Measurements from ENCODE around the gene PRKAR2B. TPM values are rescaled to one million over a fixed set of nuclear protein-coding genes. Genes with fewer than 3 reads are reported as not detected.

The PRKAR2B gene
- total and polyA plus RNA-seq, 2 donors, result 3.5 to 7.1 TPM

DNA sequence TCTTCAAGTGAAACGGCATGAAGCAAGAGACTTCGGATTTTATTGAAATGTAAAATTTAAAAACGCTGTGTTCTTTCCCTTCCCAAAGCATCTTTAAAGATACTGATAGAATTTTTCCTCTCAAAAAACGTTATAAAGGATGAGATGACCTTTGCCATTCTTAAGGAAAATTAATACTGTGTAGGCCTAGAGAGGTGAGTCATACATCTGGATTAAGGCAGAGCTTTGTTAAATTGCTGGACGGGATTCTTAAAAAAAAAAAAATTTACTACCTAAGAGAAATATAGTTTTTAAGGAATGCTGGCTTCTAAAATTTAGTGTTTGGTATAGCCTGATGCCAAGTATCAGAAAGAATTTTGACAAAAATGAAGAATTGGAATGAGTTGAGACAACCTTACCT is 118.0 kb downstream of the PRKAR2B start:
- no peak for DNase-seq (ENCODE audit: low read depth in 6 of 9, low spot score in 9 of 9)

DNA sequence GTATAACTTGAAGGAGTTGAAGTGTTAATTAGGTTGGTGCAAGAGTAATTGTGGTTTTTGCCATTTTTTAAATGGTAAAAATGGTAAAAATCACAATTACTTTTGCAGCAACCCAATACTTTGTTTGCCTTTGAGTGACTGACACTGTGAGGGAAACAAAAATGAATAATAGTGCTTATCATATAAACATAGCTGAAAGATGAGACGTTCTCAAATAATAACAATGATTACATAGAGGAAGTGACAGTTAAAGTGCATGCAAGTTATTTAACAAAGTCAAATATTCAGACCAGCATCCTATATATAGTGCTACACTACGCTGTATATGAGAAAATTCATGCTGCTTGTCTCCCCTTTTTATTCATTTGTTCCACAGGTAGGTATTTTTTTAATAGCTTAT is 119.6 kb downstream of the PRKAR2B start:
- H3K36me3 ChIP-seq (ENCODE audit: control insufficient read depth in 2 of 2, insufficient read depth in 2 of 2, low read length in 1 of 2), result no peaks in the 10 kb centered on the region
- no peak overlapping the region for H3K27ac ChIP-seq (ENCODE audit: low read depth in 1 of 2, low read length in 1 of 2)
- 65% methylated on average over 2 of the region's 2 CpGs for WGBS
- no peaks in the 10 kb centered on the region for H3K9me3 ChIP-seq (ENCODE audit: control insufficient read depth in 2 of 2, insufficient read depth in 1 of 2, low read length in 1 of 2)
- no peaks in the 10 kb centered on the region for H3K4me1 ChIP-seq (ENCODE audit: control insufficient read depth in 2 of 2, insufficient read depth in 2 of 2, low read length in 2 of 2)
- no peak for DNase-seq (ENCODE audit: low read depth in 6 of 9, low spot score in 9 of 9)
- H3K27me3 ChIP-seq (ENCODE audit: control insufficient read depth in 2 of 2, insufficient read depth in 1 of 2, low read length in 1 of 2), result no peaks in the 10 kb centered on the region
- no peak overlapping the region for H3K4me3 ChIP-seq (ENCODE audit: low read length in 2 of 2)

More for the DNA sequence above, 118.0 kb downstream of the PRKAR2B start:
- Histone ChIP-seq H3K9me3 (ENCODE audit: control insufficient read depth in 2 of 2, insufficient read depth in 1 of 2, low read length in 1 of 2) (no peaks in the 10 kb centered on the region), H3K4me3 (ENCODE audit: low read length in 2 of 2) (no peak overlapping the region), H3K4me1 (ENCODE audit: control insufficient read depth in 2 of 2, insufficient read depth in 2 of 2, low read length in 2 of 2) (no peaks in the 10 kb centered on the region), H3K36me3 (ENCODE audit: control insufficient read depth in 2 of 2, insufficient read depth in 2 of 2, low read length in 1 of 2) (no peaks in the 10 kb centered on the region), H3K27ac (ENCODE audit: low read depth in 1 of 2, low read length in 1 of 2) (no peak overlapping the region), H3K27me3 (ENCODE audit: control insufficient read depth in 2 of 2, insufficient read depth in 1 of 2, low read length in 1 of 2) (no peaks in the 10 kb centered on the region)
- 94% methylated on average over 5 of the region's 5 CpGs for WGBS

DNA sequence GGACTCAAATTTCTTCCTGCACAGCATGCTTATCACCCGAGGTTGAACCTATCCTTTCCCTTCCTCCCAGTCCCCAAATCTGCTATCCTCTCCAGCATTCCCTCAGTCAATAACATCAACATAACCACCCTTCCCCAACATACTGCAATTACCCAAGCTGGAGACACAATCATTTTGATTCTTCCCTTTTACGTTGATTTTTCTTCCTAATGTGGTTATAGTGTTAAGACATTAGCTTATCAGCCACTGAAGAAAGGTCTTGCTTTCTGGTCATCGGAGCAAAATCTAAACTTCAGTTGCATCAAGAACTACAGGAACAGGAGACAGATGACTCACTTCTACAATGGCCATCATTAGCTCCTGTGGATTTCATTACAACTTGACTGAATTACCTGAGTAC is 120.8 kb downstream of the PRKAR2B start:
- Histone ChIP-seq H3K27me3 (ENCODE audit: control insufficient read depth in 2 of 2, insufficient read depth in 1 of 2, low read length in 1 of 2) (no peaks in the 10 kb centered on the region), H3K27ac (ENCODE audit: low read depth in 1 of 2, low read length in 1 of 2) (no peak overlapping the region), H3K9me3 (ENCODE audit: control insufficient read depth in 2 of 2, insufficient read depth in 1 of 2, low read length in 1 of 2) (no peaks in the 10 kb centered on the region), H3K4me3 (ENCODE audit: low read length in 2 of 2) (no peak overlapping the region), H3K4me1 (ENCODE audit: control insufficient read depth in 2 of 2, insufficient read depth in 2 of 2, low read length in 2 of 2) (no peaks in the 10 kb centered on the region), H3K36me3 (ENCODE audit: control insufficient read depth in 2 of 2, insufficient read depth in 2 of 2, low read length in 1 of 2) (no peaks in the 10 kb centered on the region)
- DNase-seq (ENCODE audit: low read depth in 6 of 9, low spot score in 9 of 9), result no peak
- WGBS, result 93% methylated on average over 3 of the region's 3 CpGs

DNA sequence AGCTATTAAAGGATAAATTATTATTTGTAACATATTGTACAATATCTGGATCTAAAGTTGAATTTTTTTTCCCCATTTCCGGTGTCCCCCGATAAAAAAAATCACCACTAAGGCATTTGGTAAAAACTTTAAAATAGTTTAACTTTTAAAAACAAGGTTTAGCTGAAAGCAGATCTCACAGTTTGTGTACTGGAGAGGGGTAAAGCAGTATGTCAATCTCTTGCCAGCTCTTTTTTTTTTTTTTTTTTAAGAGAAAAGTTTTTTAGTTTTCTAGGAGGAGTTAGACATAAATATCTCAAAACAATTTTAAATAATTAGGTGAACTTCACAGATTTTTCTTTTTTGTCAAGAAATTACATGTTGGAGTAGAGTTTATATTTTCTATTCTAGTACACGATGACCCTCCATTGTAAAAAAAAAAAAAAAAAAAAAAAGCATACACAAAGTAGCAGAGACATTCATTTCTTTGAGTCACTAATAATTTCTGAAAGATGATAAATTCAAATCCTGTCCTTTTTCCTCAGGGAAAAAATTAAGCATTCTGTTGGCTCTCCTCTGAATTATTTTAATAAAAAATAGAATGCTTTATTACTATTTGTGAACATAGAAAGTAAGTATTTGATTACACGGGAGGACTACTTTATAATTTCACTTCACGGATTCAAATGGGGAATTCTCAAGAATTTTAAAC is 122.4 kb downstream of the PRKAR2B start:
- H3K4me3 ChIP-seq (ENCODE audit: low read length in 2 of 2), result peak overlapping the region; percentile 48 to 66
- peak overlapping the region in 1 of 2 donors; percentile 97 for H3K27ac ChIP-seq (ENCODE audit: low read depth in 1 of 2, low read length in 1 of 2)
- 49% methylated on average over 5 of the region's 5 CpGs for WGBS
- H3K9me3 ChIP-seq (ENCODE audit: control insufficient read depth in 2 of 2, insufficient read depth in 1 of 2, low read length in 1 of 2), result no peaks in the 10 kb centered on the region
- H3K27me3 ChIP-seq (ENCODE audit: control insufficient read depth in 2 of 2, insufficient read depth in 1 of 2, low read length in 1 of 2), result no peaks in the 10 kb centered on the region
- no peak for DNase-seq (ENCODE audit: low read depth in 6 of 9, low spot score in 9 of 9)
- no peaks in the 10 kb centered on the region for H3K4me1 ChIP-seq (ENCODE audit: control insufficient read depth in 2 of 2, insufficient read depth in 2 of 2, low read length in 2 of 2)
- peaks cover 0 to 5% of the 10 kb centered on the region in 2 donors for H3K36me3 ChIP-seq (ENCODE audit: control insufficient read depth in 2 of 2, insufficient read depth in 2 of 2, low read length in 1 of 2)

DNA sequence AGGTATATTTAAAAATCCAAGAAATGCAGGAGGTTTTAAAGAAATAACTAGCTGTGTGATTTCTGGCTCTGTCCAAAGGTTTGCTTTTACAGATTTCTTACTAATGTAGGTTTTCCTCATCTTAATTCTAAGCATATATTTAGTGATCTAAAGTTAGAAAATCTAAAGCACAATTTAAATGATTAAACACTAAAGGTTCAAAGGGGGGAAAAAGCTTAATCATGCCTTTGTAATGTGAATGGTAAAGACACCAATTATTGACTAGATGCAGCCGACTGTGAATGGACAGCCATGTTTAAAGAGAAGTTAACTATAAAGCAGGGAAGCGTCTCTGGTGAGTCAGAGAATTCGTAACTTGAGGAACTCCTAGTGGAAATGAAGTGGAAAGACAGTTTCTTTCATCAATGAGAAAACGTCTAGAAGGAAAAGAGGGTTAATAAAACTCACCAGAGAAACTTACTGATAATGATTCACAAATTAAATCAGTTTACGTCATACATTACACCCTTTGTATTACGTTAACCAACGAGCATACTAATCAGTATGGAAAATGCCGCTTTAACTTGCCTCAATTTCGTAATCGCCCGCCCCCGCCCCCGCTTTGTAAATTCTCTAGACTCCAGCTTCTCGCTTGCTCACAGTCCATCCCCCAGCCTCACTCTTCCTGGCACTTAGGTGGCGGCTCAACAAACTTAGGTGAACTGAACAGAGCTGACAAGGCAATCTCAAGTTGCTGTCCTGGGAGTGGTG is 123.2 kb downstream of the PRKAR2B start:
- H3K4me3 ChIP-seq (ENCODE audit: low read length in 2 of 2), result peak overlapping the region; percentile 48 to 66
- no peaks in the 10 kb centered on the region for H3K27me3 ChIP-seq (ENCODE audit: control insufficient read depth in 2 of 2, insufficient read depth in 1 of 2, low read length in 1 of 2)
- H3K36me3 ChIP-seq (ENCODE audit: control insufficient read depth in 2 of 2, insufficient read depth in 2 of 2, low read length in 1 of 2), result peaks cover 0 to 5% of the 10 kb centered on the region in 2 donors
- DNase-seq (ENCODE audit: low read depth in 6 of 9, low spot score in 9 of 9), result peak in 8 of 9 donors; percentile 29 to 88 (median 48)
- H3K27ac ChIP-seq (ENCODE audit: low read depth in 1 of 2, low read length in 1 of 2), result peak overlapping the region; percentile 97 to 99
- no peaks in the 10 kb centered on the region for H3K9me3 ChIP-seq (ENCODE audit: control insufficient read depth in 2 of 2, insufficient read depth in 1 of 2, low read length in 1 of 2)
- 0% methylated on average over 15 of the region's 15 CpGs for WGBS
- H3K4me1 ChIP-seq (ENCODE audit: control insufficient read depth in 2 of 2, insufficient read depth in 2 of 2, low read length in 2 of 2), result no peaks in the 10 kb centered on the region

DNA sequence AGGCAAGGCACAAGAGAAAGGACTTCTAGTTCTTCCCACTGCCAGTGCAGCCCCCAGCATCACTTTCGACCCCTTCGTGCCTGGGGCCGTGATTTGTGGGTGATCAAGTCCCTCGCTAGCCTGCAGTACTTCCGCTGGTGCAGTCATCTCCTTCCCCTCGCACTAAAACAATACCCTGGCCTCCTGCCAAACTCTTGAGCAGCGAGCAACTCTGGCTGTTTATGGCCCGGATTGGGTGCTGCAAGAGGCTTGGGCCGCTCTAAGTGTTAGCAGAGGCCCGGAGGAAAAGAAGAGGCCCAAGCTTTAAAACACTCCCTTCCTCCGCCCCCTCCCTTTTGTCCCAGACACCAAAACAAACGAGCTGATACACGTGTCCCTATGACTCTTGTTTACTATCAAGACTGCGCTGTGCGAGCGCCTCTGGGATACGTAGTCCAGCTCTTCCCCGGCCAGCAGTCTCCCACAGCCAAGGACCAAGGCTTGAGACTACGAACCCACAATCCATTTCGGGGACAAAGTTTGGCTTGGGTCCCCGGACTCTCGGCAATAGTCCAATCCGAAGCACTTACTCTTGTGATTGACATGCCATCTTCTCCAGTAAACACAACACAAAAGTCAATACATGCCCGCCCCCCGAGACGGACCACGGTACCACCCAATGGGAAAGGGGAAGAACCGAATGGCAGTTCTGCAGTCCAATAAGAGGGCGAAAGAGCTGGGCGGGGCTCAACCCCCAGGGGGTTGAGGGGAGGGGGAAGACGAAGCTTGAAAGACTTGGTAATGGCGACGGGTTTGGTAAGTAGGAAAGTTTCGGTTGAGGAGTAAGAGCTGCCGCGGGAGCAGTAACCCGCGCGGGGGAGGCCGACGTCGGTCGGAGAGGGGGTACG is 124.0 kb downstream of the PRKAR2B start, which contains the start of gene HBP1:
Gene HBP1, plus strand, starts transcription at position 771 of the 887 bp plus-strand sequence. CDS start 10,891 bp downstream, outside the sequence.
- WGBS, result under 1% methylated on average over 44 of the region's 44 CpGs
- Histone ChIP-seq H3K36me3 (ENCODE audit: control insufficient read depth in 2 of 2, insufficient read depth in 2 of 2, low read length in 1 of 2) (peaks cover 0 to 5% of the 10 kb centered on the region in 2 donors), H3K9me3 (ENCODE audit: control insufficient read depth in 2 of 2, insufficient read depth in 1 of 2, low read length in 1 of 2) (no peaks in the 10 kb centered on the region), H3K4me1 (ENCODE audit: control insufficient read depth in 2 of 2, insufficient read depth in 2 of 2, low read length in 2 of 2) (no peaks in the 10 kb centered on the region), H3K27ac (ENCODE audit: low read depth in 1 of 2, low read length in 1 of 2) (peak within 1 kb of the TSS; percentile 97 to 99), H3K27me3 (ENCODE audit: control insufficient read depth in 2 of 2, insufficient read depth in 1 of 2, low read length in 1 of 2) (no peaks in the 10 kb centered on the region), H3K4me3 (ENCODE audit: low read length in 2 of 2) (peak within 1 kb of the TSS; percentile 76 to 87)
- peak; percentile 99 to 100 (median 99) for DNase-seq (ENCODE audit: low read depth in 6 of 9, low spot score in 9 of 9)

DNA sequence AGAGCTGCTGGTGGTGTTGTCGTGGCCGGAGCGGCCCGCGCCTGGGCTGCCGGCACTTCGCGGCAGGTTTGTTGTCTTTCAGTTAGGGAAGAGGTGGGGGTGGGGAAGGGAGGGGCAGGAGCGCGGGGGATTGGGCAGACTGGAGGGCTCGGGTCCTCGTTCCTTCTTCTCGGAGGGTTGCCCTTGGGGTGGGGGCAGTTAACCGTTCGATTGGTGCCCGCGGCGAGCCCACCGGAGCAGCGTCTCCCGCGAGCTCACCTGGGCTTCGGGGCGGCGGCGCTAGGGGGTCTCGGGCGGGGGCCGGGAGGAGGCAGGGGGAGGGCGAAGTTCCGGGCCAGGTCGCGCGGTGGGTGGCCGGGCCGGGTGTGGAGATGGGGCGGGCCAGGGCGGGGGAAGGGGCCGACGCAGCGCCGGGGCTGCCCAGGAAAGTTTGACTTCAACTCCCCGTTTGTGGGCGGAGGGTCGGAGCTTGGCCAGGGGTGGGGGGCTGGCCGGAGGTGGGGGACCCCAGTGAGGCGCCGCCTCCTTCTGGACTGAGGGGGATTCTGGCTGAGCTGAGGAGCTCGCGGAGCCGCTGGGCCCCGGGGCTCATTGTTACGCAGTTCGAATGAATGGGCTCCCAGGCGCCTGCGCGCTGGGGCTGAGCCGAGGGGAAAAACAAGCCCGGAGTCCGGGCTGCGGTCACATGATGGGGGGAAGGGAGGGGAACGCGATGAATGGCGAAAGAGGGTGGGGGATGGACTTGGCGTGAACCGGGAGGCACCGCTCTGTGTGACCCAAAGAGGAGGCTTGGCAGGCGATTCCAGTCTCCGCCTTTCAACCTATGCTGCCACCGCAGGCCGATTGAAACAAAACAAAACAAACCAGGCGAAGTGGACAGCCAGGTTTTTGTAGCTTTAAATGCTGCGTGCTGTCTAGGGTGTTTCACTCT is 124.9 kb downstream of the PRKAR2B start:
- peak overlapping the region; percentile 92 to 99 for H3K27ac ChIP-seq (ENCODE audit: low read depth in 1 of 2, low read length in 1 of 2)
- peaks cover 0 to 5% of the 10 kb centered on the region in 2 donors for H3K36me3 ChIP-seq (ENCODE audit: control insufficient read depth in 2 of 2, insufficient read depth in 2 of 2, low read length in 1 of 2)
- H3K27me3 ChIP-seq (ENCODE audit: control insufficient read depth in 2 of 2, insufficient read depth in 1 of 2, low read length in 1 of 2), result no peaks in the 10 kb centered on the region
- WGBS, result under 1% methylated on average over 73 of the region's 73 CpGs
- peak overlapping the region; percentile 76 to 87 for H3K4me3 ChIP-seq (ENCODE audit: low read length in 2 of 2)
- DNase-seq (ENCODE audit: low read depth in 6 of 9, low spot score in 9 of 9), result peak; percentile 56 to 85 (median 74)
- no peaks in the 10 kb centered on the region for H3K9me3 ChIP-seq (ENCODE audit: control insufficient read depth in 2 of 2, insufficient read depth in 1 of 2, low read length in 1 of 2)
- H3K4me1 ChIP-seq (ENCODE audit: control insufficient read depth in 2 of 2, insufficient read depth in 2 of 2, low read length in 2 of 2), result no peaks in the 10 kb centered on the region

Measured in thymus (tissue), 11 donors.